SIG-M5 (cell line): ENCODE measurements around the gene MAP3K5.

Experiments used
- DNase-seq: peaks from one replicate; lab custom pipeline; 2025; lab: John Stamatoyannopoulos, UW

Gene MAP3K5

DNA sequence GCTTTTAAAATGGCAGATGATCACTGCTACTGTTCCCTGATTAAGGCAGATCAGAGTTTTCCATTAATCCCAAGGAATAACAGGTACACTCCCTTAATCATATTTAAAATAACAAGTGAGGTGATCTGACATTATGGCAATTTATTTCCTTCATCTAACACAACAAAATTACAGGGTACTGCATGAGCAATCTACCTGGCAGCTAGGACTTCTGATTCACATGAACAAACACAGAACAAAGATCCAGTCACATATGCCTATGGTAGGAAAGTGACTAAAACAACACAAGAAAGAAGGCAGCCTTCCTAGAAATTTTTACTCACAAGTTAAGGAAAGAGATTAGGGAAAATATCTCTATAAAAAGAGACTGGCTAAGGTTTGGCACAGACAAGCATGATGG, 275.3 kb downstream of the MAP3K5 start:
- no peak for DNase-seq

DNA sequence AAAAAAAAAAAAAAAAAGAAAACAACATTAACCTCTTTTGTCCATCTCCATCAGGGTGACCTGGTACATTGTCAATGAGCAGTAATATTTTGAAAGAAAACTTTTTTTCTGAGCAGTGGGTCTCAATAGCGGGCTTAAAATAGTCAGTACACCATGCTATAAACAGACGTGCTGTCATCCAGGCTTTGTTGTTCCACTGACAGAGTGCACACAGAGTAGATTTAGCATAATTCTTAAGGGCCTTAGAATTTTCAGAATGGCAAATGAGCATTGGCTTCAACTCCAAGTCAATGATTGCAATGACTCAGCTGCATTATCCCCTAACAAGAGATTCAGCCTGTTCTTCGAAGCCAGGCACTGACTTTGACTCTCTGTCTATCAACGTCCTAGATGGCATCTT, 277.7 kb downstream of the MAP3K5 start:
- no peak for DNase-seq

DNA sequence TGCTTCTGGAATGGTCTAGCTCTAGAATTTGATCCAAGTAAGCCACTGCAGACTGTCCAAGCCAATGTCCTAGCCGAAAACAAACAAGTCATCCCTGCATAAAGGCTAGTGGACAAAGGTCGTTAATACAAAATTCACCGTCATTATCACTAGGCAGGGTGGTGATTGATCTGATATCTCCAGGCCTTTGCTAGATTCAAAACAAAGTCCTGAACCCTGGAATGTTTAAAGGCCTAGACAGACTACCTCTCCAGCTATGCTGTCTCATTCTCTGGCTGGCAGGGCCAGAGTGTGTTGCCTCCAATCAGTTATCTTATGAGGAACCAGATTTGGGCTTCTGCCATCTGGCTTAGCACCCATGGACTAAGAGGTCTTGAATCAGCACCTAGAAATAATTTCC, 280.4 kb downstream of the MAP3K5 start:
- no peak for DNase-seq

GRCh38 chr6:136511397-136511796, 280.9 kb downstream of the MAP3K5 start:
- no peak for DNase-seq

DNA sequence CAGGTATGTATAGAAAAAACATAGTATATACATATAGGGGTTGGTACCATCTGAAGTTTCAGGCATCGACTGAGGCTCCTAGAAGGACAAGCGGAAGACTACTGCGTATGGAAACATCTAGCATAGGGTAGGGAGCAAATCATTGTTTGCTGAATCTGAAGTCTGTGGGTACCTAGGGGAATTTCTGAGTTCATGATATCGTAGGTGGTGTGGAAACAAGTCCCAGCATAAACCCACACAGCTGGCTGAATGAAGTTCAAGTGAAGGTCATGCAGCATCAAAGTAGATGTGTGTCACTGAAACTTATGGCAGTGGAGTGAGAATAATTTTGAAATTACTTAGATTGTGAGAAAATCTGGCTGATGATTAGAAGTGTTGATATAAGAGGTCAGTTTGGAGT, 281.5 kb downstream of the MAP3K5 start:
- no peak for DNase-seq

- DNase-seq: no peak
Observed at GRCh38 chr6:136510299-136510698, 282.0 kb downstream of the MAP3K5 start.

GRCh38 chr6:136508725-136509392, 283.4 kb downstream of the MAP3K5 start:
- DNase-seq: no peak
